HEK293 (cell line): ENCODE results near the gene UFSP1.

Source experiments
- HOXC10 ChIP-seq: sonication (generic); formaldehyde crosslinking; IDR thresholded peaks from 2 replicates; pipeline ENCODE4 v1.8.1; 2023; ENCODE audit warnings: mild to moderate bottlenecking, missing genetic modification reagents
- IKZF3 ChIP-seq: fragments of 450-650 bp; IDR thresholded peaks from 2 replicates; pipeline ENCODE4 v1.5.0; 2018; ENCODE audit warnings: missing biosample characterization, mild to moderate bottlenecking, missing genetic modification characterization, moderate library complexity
- KLF10 ChIP-seq: fragments of 450-650 bp; IDR thresholded peaks from 2 replicates; pipeline ENCODE4 v1.5.1; 2018; ENCODE audit warnings: missing biosample characterization, mild to moderate bottlenecking, missing genetic modification characterization
- KLF17 ChIP-seq: fragments of 450-650 bp; formaldehyde crosslinking; IDR thresholded peaks from 2 replicates; pipeline ENCODE4 v1.5.1; 2016; ENCODE audit warnings: missing biosample characterization, missing genetic modification characterization
- PRDM10 ChIP-seq: fragments of 450-650 bp; formaldehyde crosslinking; IDR thresholded peaks from 2 replicates; pipeline ENCODE4 v1.5.1; 2016; ENCODE audit warnings: missing biosample characterization, missing genetic modification characterization
- SP3 ChIP-seq: fragments of 450-650 bp; formaldehyde crosslinking; IDR thresholded peaks from 2 replicates; pipeline ENCODE4 v1.5.1; 2016; ENCODE audit warnings: missing biosample characterization, missing genetic modification characterization
- TSHZ1 ChIP-seq: fragments of 450-650 bp; formaldehyde crosslinking; IDR thresholded peaks from 2 replicates; pipeline ENCODE4 v1.5.1; 2016; ENCODE audit warnings: missing biosample characterization, missing genetic modification characterization, borderline replicate concordance
- WT1 ChIP-seq: fragments of 450-650 bp; formaldehyde crosslinking; IDR thresholded peaks from 2 replicates; pipeline ENCODE4 v1.5.1; 2016; ENCODE audit warnings: missing biosample characterization, missing genetic modification characterization
- ZBTB21 ChIP-seq: fragments of 450-650 bp; formaldehyde crosslinking; IDR thresholded peaks from 2 replicates; pipeline ENCODE4 v1.5.1; 2017; ENCODE audit warnings: missing biosample characterization, missing genetic modification characterization
- ZFP37 ChIP-seq: fragments of 450-650 bp; formaldehyde crosslinking; IDR thresholded peaks from 2 replicates; pipeline ENCODE4 v1.5.1; 2016; ENCODE audit warnings: missing biosample characterization, missing genetic modification characterization
- ZNF112 ChIP-seq: fragments of 450-650 bp; formaldehyde crosslinking; IDR thresholded peaks from 2 replicates; pipeline ENCODE4 v1.5.0; 2017; ENCODE audit warnings: missing biosample characterization, missing genetic modification characterization
- ZNF248 ChIP-seq: fragments of 450-650 bp; formaldehyde crosslinking; IDR thresholded peaks from 2 replicates; pipeline ENCODE4 v1.5.1; 2017; ENCODE audit warnings: missing biosample characterization, missing genetic modification characterization
- ZNF280D ChIP-seq: fragments of 450-650 bp; formaldehyde crosslinking; IDR thresholded peaks from 2 replicates; pipeline ENCODE4 v1.5.1; 2016; ENCODE audit warnings: missing biosample characterization, missing genetic modification characterization
- ZNF354C ChIP-seq: fragments of 450-650 bp; formaldehyde crosslinking; IDR thresholded peaks from 2 replicates; pipeline ENCODE4 v1.5.1; 2016; ENCODE audit warnings: missing biosample characterization, missing genetic modification characterization, low read depth, borderline replicate concordance
- ZNF366 ChIP-seq: fragments of 450-650 bp; formaldehyde crosslinking; conservative IDR thresholded peaks from 2 replicates; pipeline ENCODE4 v1.5.1; 2016; ENCODE audit warnings: missing biosample characterization, missing genetic modification characterization
- ZNF449 ChIP-seq: fragments of 450-650 bp; formaldehyde crosslinking; IDR thresholded peaks from 2 replicates; pipeline ENCODE4 v1.5.1; 2017; ENCODE audit warnings: missing biosample characterization, mild to moderate bottlenecking, missing genetic modification characterization, moderate library complexity
- ZNF510 ChIP-seq: fragments of 450-650 bp; formaldehyde crosslinking; IDR thresholded peaks from 2 replicates; pipeline ENCODE4 v1.5.1; 2018; ENCODE audit warnings: mild to moderate bottlenecking, missing genetic modification characterization, missing biosample characterization; ENCODE audit not compliant: insufficient replicate concordance
- ZNF518A ChIP-seq: fragments of 450-650 bp; formaldehyde crosslinking; conservative IDR thresholded peaks from 2 replicates; pipeline ENCODE4 v1.5.1; 2016; ENCODE audit warnings: low read depth, missing biosample characterization, missing genetic modification characterization
- ZNF549 ChIP-seq: fragments of 450-650 bp; IDR thresholded peaks from 2 replicates; pipeline ENCODE4 v1.5.1; 2018; ENCODE audit warnings: missing biosample characterization, missing genetic modification characterization, mild to moderate bottlenecking, inconsistent platforms, moderate library complexity
- ZNF701 ChIP-seq: fragments of 450-650 bp; formaldehyde crosslinking; IDR thresholded peaks from 2 replicates; pipeline ENCODE4 v1.5.1; 2016; ENCODE audit warnings: missing biosample characterization, missing genetic modification characterization
- ZNF785 ChIP-seq: fragments of 450-650 bp; formaldehyde crosslinking; IDR thresholded peaks from 2 replicates; pipeline ENCODE4 v1.5.1; 2016; ENCODE audit warnings: missing biosample characterization, missing genetic modification characterization

UFSP1 gene

GRCh38 chr7:100867040-100867775 is 22.3 kb downstream of the UFSP1 start, which contains the start of gene TRIP6 (continued):
- peak; percentile 48; the same call in 1 of the 2 replicates for TF ChIP-seq ZNF518A
- TF ChIP-seq PRDM10 = peak; percentile 84
- TF ChIP-seq TSHZ1 (tag by site-specific recombination) = peak; percentile 77; the same call in 1 of the 2 replicates
- TF ChIP-seq ZBTB21 (tag by site-specific recombination) = peak; percentile 94
- TF ChIP-seq SP3 (tag by site-specific recombination) = peak; percentile 90
- no peak for TF ChIP-seq ZNF510 (tag by site-specific recombination)
- TF ChIP-seq ZNF248 (tag by site-specific recombination) = no peak
- no peak for TF ChIP-seq ZFP37 (tag by site-specific recombination)
- peak; percentile 85 for TF ChIP-seq ZNF366 (tag by site-specific recombination)
- no peak for TF ChIP-seq ZNF701 (tag by site-specific recombination)
- TF ChIP-seq ZNF280D (tag by site-specific recombination) = no peak
- no peak for TF ChIP-seq ZNF785 (tag by site-specific recombination)
- no peak for TF ChIP-seq HOXC10 (CRISPR knock-in tag)
- peak; percentile 95 for TF ChIP-seq KLF17 (tag by site-specific recombination)
- TF ChIP-seq KLF10 = peak; percentile 95
- no peak for TF ChIP-seq ZNF112
- TF ChIP-seq ZNF549 (tag by site-specific recombination) = no peak
- TF ChIP-seq ZNF354C = no peak
- TF ChIP-seq WT1 = peak; percentile 90
- TF ChIP-seq ZNF449 (tag by site-specific recombination) = peak; percentile 31; the same call in 1 of the 2 replicates
- TF ChIP-seq IKZF3 = peak; percentile 94
